GM12891 (cell line): ENCODE measurements around the gene MYLK.

Source experiments
- DNase-seq: peaks from one replicate; pipeline ENCODE4 v3.0.0; 2011; ENCODE audit warnings: low spot score; ENCODE audit not compliant: insufficient read length
- FAIRE-seq: peaks from 2 replicates; lab custom pipeline; 2011; peaks lifted over from hg19 to GRCh38; lab: Jason Lieb, UNC
- PAX5 ChIP-seq: IDR thresholded peaks from 2 replicates; pipeline ENCODE4 v1.6.1; 2011; ENCODE audit warnings: low read length, moderate library complexity, mild to moderate bottlenecking; ENCODE audit not compliant: insufficient read depth, severe bottlenecking
- POLR2A ChIP-seq: IDR thresholded peaks from 2 replicates; pipeline ENCODE4 v1.6.1; 2011; ENCODE audit warnings: low read depth, low read length, control low read depth
- POLR2AphosphoS5 ChIP-seq: IDR thresholded peaks from 2 replicates; pipeline ENCODE4 v1.6.1; 2011; ENCODE audit warnings: low read depth, low read length, control low read depth
- POU2F2 ChIP-seq: IDR thresholded peaks from 2 replicates; pipeline ENCODE4 v1.6.1; 2011; ENCODE audit warnings: low read depth, mild to moderate bottlenecking, control low read depth, low read length, moderate library complexity
- SPI1 ChIP-seq: IDR thresholded peaks from 2 replicates; pipeline ENCODE4 v1.6.1; 2011; ENCODE audit warnings: low read depth, low read length, control low read depth
- TAF1 ChIP-seq: IDR thresholded peaks from 2 replicates; pipeline ENCODE4 v1.6.1; 2011; ENCODE audit warnings: low read depth, low read length, control low read depth

MYLK gene

DNA sequence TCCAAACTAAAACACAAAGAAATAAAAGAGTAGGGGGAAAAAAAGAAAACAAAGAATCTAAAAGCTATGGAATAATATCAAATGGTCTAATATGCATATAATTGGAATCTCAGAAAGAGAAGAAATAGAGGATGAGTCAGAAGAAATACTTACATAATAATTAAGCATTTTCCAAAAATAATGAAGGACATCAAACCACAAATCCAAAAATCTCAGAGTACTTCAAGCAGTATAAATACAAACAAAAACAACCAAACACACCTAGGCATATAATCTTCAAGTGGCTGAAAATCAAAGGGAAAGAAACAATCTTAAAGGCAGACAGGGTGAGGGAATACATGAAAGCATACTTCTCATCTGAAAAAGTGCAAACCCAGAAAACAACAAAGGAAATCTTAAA, 46.3 kb downstream of the MYLK start:
- DNase-seq (no peak), FAIRE-seq (no peak)
- TF ChIP-seq POLR2AphosphoS5, result no peak

DNA sequence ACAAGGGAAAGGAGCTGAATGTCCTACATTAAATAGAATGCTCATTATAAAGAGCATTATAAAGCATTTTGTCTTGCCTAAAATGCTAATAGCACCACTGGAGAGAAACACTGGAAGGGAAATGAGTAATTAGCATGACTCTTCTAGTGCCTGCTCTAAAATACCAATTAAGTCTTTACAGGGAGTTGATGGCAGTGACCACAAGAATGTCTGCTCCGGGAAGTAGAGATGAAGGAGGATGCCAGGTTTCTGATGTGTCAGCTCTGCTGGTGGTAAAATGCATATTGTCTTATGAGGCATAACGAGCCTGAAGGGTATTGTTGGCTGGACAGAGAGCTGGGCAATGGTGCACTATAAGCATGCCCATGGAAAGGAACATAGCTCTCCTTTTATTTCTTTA, 49.5 kb downstream of the MYLK start:
- DNase-seq (no peak), FAIRE-seq (no peak)
- TF ChIP-seq POLR2AphosphoS5, result no peak
- no peak for TF ChIP-seq TAF1
- TF ChIP-seq PAX5, result no peak
- no peak for TF ChIP-seq POU2F2
- no peak for TF ChIP-seq POLR2A
- no peak for TF ChIP-seq SPI1

DNA sequence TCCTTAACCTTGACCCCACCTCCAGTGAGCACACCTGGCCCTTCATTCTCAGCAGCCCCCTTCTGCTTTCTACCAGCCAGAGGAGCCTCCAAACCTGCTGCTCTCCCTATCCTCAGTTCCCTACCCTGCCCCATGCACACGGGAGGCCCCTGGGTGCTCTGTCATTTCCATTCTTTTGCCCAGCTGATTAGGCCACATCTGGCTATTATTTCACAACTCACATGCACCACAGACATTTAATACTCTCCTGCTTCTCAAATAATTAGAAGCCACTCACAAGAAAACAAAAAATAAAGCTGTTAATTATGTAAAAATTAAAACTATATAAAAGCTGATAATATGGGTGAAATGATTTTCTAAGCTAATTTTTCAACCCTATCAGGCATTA, 50.7 kb downstream of the MYLK start:
- no peak for FAIRE-seq

DNA sequence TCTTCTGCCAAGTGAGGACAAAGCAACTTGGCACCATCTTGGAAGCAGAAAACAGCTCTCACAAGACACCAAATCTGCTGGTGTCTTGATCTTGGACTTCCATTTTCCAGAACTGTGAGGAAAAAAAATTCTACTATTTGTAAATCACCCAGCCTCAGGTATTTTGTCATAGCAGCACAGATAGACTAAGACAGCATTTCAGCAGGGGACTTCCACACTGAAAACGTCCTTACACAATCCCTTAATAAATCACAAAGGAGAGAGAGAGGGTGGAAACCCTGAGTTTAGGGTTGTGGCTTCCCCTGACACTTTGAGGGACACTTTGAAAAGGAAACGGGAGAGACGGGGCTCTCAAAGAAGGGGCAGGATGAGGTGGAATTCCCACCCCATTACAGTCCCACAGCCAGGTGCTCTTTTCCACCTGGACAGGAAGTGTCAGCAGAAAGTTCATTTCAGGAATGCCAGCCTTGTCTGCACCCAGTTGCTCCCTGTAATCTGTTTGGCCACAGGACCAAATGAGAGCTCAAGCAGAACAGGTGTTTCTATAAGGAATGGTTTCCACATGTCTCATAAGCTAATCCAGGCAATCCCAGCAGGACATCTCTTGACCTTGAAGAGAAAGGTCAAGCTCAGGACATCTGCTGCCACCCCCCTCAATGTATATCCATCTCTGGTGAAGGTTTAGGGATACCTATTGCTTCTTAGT, 51.3 kb downstream of the MYLK start:
- TF ChIP-seq POLR2A (no peak), POLR2AphosphoS5 (no peak), SPI1 (no peak), TAF1 (no peak), PAX5 (no peak), POU2F2 (no peak)
- no peak for FAIRE-seq
- DNase-seq, result no peak

More for the DNA sequence above, 50.7 kb downstream of the MYLK start:
- no peak for DNase-seq
- TF ChIP-seq TAF1, result no peak
- no peak for TF ChIP-seq POLR2AphosphoS5
- no peak for TF ChIP-seq SPI1
- no peak for TF ChIP-seq PAX5
- no peak for TF ChIP-seq POU2F2
- no peak for TF ChIP-seq POLR2A

DNA sequence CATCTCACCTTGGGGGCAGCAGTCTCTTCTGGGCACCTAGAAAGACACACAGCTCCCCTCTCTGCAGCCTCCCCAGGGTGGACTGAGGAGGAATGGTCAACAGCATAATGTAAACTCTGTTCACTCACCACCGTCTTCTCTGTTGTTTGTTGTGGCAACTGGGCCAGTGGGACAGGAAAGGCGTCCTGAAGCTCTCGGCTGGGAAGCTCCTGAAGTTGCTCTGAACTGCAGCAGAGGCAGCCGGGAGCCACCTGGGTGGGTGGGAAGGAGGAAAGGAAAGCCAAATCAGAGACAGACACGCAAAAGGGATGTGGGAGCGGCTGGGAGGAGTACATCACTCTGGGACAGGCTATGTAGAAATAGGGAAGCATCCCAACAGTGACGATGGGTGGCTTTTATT, 52.7 kb downstream of the MYLK start:
- TF ChIP-seq SPI1 (no peak), POLR2A (no peak), TAF1 (no peak), POLR2AphosphoS5 (no peak), POU2F2 (no peak), PAX5 (no peak)
- FAIRE-seq (no peak), DNase-seq (no peak)

DNA sequence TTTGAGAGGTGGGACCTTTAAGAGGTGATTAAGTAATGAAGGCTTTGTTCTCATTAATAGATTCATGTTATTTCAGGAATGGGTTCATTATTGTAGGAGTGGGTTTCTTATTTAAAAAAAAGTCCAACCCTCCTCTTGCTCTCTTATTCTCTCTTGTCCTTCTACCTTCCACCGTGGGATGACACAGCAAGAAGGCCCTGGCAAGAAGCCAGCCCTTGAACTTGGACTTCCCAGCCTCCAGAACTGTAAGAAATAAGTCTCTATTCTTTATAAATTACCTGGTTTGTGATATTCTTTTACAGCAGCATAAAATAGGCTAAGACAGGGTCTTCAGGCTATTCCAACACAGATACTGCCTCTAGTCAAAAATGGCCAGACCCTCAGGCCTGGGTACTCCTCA, 62.2 kb downstream of the MYLK start:
- FAIRE-seq (no peak), DNase-seq (no peak)
- TF ChIP-seq POLR2A (no peak), SPI1 (no peak), POLR2AphosphoS5 (no peak), TAF1 (no peak), POU2F2 (no peak), PAX5 (no peak)

DNA sequence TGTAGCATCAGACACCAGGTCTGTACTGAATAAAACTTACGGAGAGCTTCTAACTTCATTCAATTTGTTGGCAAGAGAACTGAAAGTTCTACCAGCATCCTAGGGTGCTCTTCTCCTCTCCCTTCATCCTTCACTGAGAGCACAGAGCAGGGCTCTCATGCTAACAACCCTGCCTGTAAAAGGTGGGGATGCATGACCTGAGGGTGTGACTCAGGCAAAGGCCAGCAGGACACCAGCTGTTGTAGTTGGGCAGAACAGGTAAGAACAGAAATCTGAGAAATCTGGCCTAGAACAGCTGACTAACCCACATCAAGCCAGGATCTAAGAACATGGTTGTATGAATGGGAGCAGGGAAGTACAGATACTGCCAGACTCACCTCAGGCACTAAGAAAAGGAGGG, 64.2 kb downstream of the MYLK start:
- FAIRE-seq (no peak), DNase-seq (no peak)
- TF ChIP-seq POLR2A, result no peak
- no peak for TF ChIP-seq TAF1
- no peak for TF ChIP-seq SPI1
- no peak for TF ChIP-seq PAX5
- no peak for TF ChIP-seq POLR2AphosphoS5
- TF ChIP-seq POU2F2, result no peak

DNA sequence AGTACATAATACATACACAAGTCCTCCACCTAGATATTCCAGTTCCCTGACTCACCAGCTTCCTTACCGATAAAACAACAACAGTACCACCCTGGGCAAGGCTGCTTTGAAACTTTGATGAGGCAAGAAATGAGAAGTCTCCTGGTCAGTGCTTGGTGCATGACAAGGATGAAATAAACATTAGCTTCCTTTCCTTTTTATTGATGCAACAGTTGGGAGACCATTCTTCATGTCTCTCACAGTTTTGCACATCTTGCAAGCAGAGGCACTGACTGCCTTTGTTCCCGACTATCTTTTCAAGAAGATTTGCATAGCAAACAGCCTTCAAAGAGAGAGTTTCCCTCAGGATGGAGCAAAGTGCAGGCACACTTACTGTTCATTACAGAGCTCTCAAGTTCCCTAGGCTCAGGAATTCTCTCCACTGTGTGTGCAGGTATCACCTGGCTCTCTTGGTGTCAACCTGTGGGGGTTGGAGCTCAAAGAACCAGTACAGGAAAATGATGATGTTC, 65.2 kb downstream of the MYLK start:
- DNase-seq (no peak), FAIRE-seq (no peak)
- TF ChIP-seq POLR2AphosphoS5 (no peak), PAX5 (no peak), POLR2A (no peak), TAF1 (no peak), SPI1 (no peak), POU2F2 (no peak)

DNA sequence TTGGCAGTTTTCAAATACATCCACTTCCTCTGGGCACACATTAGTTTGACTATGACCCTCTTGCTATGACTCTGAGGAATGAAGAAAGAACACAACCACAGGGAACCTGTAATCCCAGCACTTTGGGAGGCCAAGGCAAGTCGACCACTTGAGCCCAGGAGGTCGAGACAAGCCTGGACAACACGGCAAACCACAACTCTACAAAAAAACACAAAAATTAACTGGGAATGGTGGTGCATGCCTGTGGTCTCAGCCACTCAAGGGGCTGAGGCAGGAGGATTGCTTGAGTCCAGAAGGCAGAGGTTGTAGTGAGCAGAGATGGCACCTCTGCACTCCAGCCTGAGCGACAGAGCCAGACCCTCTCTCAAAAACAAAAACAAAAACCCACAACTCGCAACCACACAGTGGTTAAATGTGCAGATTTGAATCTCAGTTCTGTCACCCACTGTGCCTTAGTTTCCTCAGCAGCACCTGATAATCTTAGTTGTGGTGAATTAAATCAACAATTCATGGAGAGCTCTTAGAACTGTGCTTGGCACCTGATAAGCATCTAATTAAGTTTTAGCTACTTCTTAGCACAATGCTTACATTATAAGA, 65.7 kb downstream of the MYLK start:
- TF ChIP-seq SPI1 (no peak), TAF1 (no peak), POLR2A (no peak), POLR2AphosphoS5 (no peak), POU2F2 (no peak), PAX5 (no peak)
- FAIRE-seq, result no peak
- DNase-seq, result no peak

DNA sequence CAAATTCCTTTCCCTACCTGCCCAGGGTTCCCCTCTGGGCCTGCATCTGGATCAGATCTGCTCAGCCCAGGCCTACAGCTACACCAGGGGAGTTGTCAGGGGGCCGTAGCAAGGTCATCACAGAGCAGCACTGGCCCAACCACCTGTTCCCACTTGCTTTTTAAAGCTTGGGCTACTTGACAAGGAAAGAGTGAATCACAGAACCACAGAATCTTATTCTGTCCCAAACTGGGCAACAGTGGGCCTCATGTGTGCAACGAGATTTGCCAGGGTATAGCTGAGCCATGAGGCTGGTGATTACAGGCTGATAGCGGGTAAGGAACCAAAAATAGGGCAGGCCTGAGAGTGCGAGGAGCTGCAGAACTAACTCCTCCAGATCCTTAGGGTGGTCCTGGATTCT, 66.7 kb downstream of the MYLK start:
- FAIRE-seq (no peak), DNase-seq (no peak)
- TF ChIP-seq POLR2AphosphoS5, result no peak
- TF ChIP-seq POLR2A, result no peak
